Measurements from ENCODE around the gene AASDHPPT. TPM values are rescaled to one million over a fixed set of nuclear protein-coding genes. Genes with fewer than 3 reads are reported as not detected.

The AASDHPPT gene
- total and polyA plus RNA-seq, 4 donors = 13.1 to 29.9 (median 21.6) TPM

- Histone ChIP-seq H3K4me1 (ENCODE audit: control insufficient read depth in 4 of 4, insufficient read depth in 4 of 4, low read length in 3 of 4) (peaks cover 0 to 11% (median 3%) of the 10 kb centered on the region in 4 donors), H3K4me3 (ENCODE audit: low read depth in 1 of 3, low read length in 3 of 3) (no peak overlapping the region), H3K27me3 (ENCODE audit: control insufficient read depth in 4 of 4, insufficient read depth in 4 of 4, low read length in 3 of 4) (no peaks in the 10 kb centered on the region), H3K36me3 (ENCODE audit: control insufficient read depth in 4 of 4, insufficient read depth in 3 of 4, low read depth in 1 of 4, low read length in 3 of 4) (peaks cover 3 to 36% (median 31%) of the 10 kb centered on the region in 4 donors), H3K27ac (ENCODE audit: low read depth in 1 of 2, low read length in 2 of 2) (no peak overlapping the region), H3K9ac (ENCODE audit: low read depth in 1 of 2, low read length in 2 of 2) (no peak overlapping the region), H3K9me3 (ENCODE audit: control insufficient read depth in 4 of 4, low read length in 3 of 4) (no peaks in the 10 kb centered on the region)
- WGBS = 87% methylated on average over 3 of the region's 3 CpGs
- TF ChIP-seq TAF1 (conservative IDR thresholded peaks at IDR 0.05) = no peak
- no peak for TF ChIP-seq SP1 (IDR thresholded peaks at IDR 0.05)
- no peak for TF ChIP-seq HNF4A (conservative IDR thresholded peaks at IDR 0.05)
- no peak for TF ChIP-seq EGR1 (IDR thresholded peaks at IDR 0.05; ENCODE audit: low read depth in 2 of 2)
- TF ChIP-seq REST (IDR thresholded peaks at IDR 0.05) = no peak
- TF ChIP-seq FOXA1 (IDR thresholded peaks at IDR 0.05) = no peak
- DNase-seq (ENCODE audit: low spot score) = no peak
Observed at GRCh38 chr11:106091480-106092123, 14.1 kb downstream of the AASDHPPT start.

GRCh38 chr11:106092446-106092845 is 15.0 kb downstream of the AASDHPPT start:
- Histone ChIP-seq H3K27me3 (ENCODE audit: control insufficient read depth in 4 of 4, insufficient read depth in 4 of 4, low read length in 3 of 4) (no peaks in the 10 kb centered on the region), H3K9ac (ENCODE audit: low read depth in 1 of 2, low read length in 2 of 2) (no peak overlapping the region), H3K27ac (ENCODE audit: low read depth in 1 of 2, low read length in 2 of 2) (no peak overlapping the region), H3K9me3 (ENCODE audit: control insufficient read depth in 4 of 4, low read length in 3 of 4) (no peaks in the 10 kb centered on the region), H3K4me3 (ENCODE audit: low read depth in 1 of 3, low read length in 3 of 3) (no peak overlapping the region), H3K4me1 (ENCODE audit: control insufficient read depth in 4 of 4, insufficient read depth in 4 of 4, low read length in 3 of 4) (peaks cover 0 to 7% (median 2%) of the 10 kb centered on the region in 4 donors), H3K36me3 (ENCODE audit: control insufficient read depth in 4 of 4, insufficient read depth in 3 of 4, low read depth in 1 of 4, low read length in 3 of 4) (peaks cover 3 to 40% (median 39%) of the 10 kb centered on the region in 4 donors)
- TF ChIP-seq GABPA (IDR thresholded peaks at IDR 0.05 in 1 of 2, conservative IDR thresholded peaks at IDR 0.05 in 1 of 2) (no peak), JUND (IDR thresholded peaks at IDR 0.05) (no peak), ATF3 (IDR thresholded peaks at IDR 0.05) (no peak), REST (IDR thresholded peaks at IDR 0.05) (no peak), ZBTB33 (IDR thresholded peaks at IDR 0.05) (no peak), RXRA (IDR thresholded peaks at IDR 0.05) (no peak), EGR1 (IDR thresholded peaks at IDR 0.05; ENCODE audit: low read depth in 2 of 2) (no peak), YY1 (IDR thresholded peaks at IDR 0.05) (no peak)
- 93% methylated on average over 1 of the region's 1 CpG for WGBS
- DNase-seq (ENCODE audit: low spot score) = no peak
